Fibroblast of peridontal ligament (primary cell): ENCODE measurements around the gene RPL3.

Experiments used
- DNase-seq: peaks from one replicate; pipeline ENCODE4 v3.0.0-alpha.2; 2010; ENCODE audit errors: extremely low read depth

RPL3 gene

DNA sequence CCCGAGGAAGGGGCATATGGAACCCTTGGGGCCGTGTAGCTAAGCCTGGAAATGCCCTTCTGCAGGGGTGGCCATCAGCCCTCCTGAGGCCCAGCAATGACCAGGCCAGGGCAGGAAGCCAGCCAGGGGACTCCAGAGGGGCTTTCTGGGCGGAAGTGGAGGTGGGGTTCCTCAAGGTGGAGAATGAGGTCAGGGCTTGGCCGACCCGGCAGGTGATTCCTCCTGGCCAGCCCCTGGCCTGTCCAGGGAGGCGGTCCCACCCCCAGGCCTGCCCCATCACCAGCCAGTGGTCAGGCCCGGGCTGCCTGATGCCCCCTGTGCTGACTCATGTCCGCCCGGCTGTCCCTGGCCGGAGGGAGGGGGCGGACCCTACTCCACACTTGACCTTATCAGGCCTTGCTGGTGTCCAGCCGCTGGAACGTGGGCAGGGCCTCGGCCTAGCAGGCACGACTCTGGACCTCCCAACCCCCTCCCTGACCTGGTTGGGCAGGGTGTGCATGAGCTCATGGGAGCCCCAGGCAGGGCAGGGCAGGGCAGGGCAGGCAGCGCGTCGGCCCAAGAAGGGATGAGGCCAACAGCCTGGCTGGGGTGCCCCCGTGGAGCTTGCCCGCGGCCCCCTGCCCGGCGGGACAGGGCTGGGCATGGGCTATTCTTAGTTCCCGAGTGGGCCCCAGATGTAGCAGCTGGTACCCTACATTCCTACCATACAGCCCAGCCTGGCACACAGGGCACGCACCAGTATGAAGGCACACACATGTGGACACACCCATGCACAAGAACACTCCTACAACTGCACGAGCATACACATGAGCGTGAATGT lies 35.9 kb downstream of the RPL3 start:
- no peak for DNase-seq

DNA sequence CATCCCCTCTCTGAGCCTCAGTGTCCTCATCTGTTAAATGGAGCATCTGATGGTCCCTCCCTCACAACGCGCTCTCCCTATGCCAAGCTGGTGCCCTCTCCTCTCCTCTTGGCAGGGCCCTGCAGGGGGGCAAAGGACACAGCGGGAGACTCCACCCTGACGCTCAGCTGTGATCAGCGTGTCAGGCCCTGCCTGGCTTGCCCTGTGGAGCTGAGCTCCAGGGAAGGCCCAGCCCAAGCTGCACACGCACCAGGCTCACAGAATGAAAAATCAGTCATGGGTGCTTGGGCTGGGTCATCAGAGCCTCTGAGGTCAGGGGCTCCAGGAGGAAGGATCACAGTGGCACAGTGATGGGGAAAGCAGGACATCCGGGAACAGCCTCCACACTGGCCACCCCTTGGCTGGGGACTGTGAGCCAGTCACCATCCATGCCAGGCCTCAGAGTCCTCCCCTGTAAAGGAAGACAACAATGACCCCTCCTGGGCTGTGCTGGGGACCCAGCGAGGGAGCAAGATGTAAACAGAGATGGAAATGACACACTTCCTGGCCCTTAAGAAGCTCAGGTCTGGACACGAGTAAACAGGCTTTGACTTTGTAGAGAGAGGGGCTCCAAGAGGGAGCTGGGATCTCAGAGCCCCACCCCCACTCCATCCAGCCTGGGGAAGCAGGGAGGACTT lies 36.6 kb downstream of the RPL3 start:
- DNase-seq, result no peak

DNA sequence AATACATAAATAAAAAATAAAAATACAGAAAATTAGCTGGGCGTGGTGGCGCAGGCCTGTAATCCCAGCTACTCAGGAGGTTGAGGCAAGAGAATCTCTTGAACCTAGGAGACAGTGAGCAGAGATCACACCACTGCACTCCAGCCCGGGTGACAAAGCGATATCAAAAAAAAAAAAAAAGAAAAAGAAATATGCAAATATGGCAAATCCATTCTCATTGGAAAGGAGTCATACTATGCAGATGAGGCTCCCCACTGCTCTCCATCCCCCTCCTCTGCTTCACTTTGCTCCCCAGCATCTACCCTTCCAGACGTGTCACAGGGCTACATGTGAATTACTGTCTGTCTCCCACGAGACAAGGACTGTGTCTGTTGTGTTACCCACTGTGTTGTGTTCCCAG lies 38.3 kb downstream of the RPL3 start:
- no peak for DNase-seq

DNA sequence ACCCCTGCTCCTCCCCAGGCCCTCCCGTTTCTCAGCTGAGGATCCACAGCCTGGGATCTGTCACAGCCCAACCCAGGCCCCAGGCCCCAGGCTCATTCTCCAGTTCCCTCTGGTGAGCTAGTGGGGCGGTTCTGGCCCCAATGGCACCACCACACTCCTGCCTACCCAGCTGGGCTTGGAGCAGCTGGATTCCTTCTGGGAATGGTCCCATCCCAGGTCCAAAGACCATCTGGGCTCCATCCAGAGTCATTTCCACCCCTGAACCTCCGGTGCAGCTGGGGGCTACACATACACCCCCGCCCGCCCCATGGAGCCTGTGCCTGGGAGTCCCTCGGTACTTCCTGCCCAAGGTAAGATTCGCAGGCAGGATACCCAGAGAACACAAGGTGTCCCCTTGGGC lies 39.2 kb downstream of the RPL3 start:
- DNase-seq, result no peak

DNA sequence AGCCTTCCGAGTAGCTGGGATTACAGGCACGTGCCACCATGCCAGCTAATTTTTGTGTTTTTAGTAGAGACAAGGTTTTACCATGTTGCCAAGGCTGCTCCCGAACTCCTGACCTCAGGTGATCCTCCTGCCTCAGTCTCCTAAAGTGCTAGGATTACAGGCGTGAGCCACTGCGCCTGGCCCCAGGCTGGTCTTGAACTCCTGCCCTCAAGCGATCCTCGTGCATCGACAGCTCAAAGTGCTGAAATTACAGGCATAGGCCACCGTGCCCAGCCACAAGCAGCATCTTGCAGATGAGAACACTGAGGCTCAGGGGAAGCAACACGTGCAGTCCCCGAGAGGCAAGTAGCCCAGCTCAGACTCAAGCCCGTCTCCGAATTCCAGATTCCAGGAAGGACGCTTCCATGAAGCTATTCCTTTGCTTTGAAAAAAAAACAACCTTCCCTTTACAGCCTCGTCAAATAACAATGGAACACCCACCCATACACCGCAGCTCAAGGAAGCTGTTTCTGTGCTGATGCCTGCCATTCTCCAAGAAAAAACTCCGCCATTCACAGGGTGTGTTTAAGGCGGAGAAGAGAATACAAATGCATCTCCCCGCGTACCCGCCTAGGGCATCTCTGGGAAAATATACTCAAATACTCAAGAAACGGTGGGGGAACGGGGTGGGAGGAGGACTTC lies 40.1 kb downstream of the RPL3 start:
- no peak for DNase-seq

DNA sequence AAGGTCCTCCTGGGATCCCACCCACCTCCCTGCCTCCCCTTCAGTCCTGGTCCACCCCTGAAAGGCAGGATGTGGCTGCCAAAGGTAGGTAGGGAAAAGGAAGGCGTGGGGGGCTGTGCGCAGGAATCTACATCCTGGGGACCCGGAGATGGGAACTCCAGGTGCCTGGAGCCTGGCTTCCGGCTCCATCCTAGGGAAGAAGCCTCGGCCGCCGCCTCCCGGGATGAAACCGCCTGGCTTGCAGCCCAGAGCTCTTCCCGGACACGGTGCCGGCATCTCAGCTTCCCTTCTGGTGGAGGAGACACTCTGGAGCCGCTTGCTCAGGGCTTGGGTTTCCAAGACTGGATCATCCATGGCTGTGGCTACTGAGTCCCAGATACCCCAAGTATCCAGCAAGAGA lies 41.4 kb downstream of the RPL3 start:
- DNase-seq, result peak; percentile 31

DNA sequence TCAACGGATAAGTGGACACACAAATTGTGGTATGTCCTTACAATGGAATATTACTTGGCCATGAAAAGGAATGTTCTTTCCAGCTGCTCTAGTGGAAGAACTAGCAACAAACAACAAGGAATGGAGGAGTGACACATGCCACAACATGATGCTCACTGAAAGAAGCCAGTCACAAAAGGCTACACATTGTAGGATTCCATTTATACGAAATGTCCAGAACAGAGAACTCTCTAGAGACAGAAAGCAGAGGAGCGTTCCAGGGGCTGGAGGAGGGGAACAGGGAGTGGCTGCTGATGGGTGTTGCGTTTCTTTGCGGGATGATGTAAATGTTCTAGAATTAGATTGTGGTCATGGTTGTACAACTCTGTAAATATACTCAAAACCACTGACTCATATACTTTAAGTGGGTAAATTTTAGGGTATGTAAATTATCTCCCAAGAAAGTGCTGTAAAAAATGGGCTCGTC lies 42.2 kb downstream of the RPL3 start:
- DNase-seq, result peak; percentile 91

DNA sequence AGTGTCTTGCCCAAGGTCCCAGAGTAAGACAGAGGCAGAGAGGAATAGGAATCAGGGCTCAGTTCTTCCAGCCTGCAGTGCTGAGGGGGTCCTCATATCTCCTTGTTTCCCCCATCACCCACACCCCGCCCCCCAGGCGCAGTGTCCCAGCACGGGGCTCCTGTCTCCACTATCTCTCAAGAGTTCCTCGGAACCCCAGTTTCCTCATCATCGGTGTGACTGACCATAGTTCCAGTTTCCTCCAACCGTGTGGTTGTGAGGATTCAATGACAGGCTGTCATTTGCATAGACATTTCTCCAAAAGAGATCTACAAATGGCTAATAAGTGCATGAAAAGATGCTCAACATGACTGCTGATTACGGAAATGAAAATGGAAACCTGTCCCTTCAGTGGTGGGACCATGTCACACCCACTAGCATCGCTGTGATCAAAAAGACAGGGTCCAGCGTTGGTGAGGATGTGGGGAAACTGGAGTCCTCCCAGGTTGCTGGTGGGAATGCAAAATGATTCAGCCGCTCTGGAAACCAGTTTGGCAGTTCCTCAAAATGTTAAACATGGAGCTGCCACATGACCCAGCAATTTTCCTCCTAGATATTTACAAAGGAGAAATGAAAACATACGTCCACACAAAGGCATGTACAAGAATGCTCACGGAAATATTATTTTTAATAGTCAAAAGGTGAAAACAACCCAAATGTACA lies 42.8 kb downstream of the RPL3 start:
- no peak for DNase-seq

DNA sequence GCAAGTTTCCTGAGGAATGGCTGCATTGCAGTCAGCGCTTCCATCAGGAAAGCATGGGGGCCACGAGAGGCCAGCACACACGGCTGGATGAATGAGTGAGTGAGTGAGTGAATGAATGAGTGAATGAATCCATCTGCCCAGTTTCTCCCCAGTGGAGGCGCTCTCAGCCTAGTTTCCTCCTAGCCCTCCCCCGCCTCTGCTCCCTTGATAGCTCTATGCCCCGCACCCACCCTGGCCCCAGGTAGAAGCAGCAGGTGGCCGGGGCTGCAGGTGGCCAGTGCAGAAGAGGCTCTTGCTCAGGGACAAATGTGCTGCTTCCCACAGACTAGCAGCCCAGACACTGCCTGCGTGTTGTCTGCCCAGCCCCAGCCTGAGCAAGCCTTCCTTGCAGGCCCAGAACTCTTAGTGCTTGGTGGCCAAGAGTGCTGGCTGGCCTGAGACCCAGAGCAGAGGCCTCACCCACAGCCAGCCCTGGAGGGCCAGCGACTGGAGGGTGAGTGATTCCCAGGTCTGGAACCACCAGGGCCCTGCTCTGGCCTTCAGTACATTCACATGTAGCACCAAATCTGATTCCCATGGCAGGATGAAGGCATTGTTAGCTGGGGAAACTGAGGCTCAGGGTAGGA lies 43.5 kb downstream of the RPL3 start:
- no peak for DNase-seq

DNA sequence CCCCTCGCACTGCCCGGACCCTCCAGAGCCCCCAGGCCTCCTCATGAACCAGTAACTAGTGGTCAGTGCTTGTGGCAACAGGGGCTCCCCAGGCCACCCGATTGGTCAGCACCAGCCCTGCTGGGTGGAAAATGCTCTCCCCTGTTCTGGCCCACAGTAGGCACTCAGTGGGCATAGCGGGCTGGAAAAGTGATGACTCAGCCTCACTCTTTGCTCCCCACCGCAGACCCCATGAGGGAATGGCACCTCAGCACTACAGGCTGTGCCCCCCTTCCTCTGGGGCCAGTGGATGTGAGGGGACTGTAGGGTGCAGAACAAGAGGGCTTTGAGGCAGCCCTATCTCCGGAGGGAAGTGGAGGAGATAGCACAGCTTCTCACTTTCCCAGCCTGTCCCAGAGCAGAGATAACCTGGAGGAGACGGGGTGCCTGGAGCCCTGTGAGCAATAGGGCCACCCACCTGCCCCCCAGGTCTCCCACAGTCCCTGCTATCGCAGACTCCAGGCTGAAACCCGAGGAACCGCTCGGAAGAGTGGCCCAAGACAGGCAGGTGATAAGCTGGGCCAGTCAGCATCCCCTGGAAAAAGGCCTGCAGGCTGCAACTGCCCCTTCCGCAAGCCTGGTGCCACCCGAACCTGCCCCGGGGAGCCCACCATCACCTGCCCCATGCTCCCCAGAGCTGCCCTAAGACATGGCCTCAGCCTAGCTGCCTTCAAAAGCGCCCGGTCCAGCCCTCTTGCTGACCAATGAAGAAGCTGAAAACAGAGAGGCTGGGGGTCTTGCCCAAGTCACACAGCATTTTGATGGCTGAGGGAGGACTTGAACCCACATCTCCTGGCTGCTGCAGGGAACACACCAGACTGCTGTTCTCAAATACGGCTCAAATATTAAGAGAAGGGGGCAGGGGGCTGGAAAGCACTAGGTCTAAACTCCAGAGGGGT lies 45.2 kb downstream of the RPL3 start:
- DNase-seq, result no peak

DNA sequence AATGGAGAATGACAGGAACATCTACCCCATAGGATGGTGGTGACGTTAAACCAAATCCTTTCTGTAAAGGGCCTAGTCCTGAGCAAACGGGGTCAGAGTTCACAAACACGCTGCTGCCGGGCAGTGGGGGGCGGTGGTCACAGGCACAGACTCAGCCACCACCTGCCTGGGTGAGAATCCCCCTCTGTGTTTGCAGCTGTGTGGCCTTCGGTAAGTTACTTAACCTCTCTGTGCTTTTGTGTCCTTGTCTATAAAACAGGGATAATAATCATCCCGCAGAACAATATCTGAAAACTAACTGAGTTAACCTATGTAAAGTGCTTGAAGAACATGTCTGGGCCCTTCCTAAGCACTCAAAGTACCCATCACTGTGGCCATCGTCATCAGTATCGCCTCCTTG lies 48.6 kb downstream of the RPL3 start:
- DNase-seq, result no peak

DNA sequence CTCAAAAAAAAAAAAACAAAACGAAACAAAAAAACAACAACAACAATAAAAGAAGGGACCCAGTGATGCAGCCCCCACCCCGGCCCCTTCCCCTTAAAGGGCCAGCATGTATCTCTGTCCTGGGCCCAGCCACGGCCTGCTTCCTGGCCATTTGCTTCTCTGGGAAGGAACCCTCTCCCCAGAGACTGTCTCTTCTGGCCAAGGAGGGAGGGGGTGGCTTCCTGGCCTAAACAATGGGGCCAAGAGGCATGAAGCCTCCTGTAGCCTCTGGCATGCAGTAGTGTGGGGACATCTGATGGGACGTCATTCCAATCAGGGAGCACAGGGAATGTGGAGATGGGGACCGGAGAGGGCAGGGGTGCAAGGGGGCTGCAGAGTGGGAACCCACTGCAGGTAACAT lies 49.1 kb downstream of the RPL3 start:
- no peak for DNase-seq

DNA sequence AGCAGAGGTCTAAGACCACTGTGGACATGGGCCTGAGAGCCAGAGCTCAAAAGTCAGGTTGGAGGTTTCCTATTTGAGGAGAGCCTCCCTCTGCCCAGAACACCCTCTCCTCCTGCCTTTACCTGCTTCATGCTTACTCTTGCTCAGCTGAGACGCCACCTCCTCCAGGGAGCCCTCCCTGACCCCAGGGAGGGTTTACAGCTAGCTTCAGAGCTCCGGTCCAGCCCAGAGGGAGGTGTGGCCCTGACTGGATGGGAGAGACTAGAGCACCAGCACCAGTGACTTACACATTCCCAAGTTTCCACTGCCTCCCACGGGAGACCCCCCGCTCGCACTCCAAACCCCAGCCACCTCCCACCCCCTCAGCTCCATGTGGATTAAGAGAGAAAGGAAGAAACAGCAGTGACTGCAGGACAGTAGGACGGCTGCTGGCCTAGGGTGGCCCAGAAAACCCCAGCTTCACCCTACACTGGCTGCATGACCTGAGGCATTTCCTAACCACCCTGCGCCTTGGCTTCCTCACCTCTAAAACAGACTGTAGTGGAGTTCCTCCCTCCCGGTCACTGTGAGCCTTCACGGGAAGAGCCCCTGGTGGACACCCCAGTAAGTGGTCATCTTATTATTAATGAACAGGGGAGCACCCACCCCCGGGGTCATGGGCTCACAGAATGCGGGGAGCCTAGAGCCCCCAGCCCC lies 50.2 kb downstream of the RPL3 start:
- DNase-seq, result no peak

DNA sequence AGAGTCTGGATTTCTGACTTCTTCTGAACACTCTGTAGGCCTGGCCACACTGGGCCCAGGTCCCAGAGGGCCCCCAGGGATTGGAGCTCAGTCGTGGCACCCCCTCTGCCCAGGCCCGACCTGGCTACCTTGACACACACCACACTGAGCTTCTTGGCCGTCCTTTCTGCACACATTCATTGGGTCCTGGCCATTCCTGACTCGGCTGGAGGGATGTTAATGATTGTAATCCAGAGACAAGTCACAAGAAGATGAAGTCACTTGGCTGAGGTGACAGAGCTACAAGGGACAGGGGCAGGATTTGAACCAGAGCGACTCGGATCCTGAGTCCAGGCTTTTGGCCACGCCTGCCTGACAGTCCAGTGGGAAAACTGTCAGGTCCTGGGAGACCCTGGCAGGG lies 50.8 kb downstream of the RPL3 start:
- DNase-seq, result no peak

DNA sequence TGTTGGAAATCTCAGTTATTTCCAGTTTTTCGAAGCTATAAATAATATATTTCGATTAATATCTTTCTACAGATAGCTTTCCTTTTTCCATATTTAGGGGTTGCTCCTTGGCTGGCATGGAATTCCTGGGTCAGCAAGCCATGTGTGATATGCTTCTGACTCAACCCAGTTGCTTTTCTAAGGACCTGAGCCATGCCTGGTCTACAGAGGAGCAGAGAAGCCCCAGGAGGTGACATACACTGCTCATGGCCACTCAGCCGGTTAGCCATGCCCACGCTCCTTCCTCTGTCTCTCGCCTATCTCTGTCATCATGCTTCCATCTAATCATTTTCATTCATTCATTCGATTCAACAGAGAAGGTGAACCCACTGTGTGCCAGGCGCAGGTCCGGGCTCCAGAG lies 51.4 kb downstream of the RPL3 start:
- no peak for DNase-seq

DNA sequence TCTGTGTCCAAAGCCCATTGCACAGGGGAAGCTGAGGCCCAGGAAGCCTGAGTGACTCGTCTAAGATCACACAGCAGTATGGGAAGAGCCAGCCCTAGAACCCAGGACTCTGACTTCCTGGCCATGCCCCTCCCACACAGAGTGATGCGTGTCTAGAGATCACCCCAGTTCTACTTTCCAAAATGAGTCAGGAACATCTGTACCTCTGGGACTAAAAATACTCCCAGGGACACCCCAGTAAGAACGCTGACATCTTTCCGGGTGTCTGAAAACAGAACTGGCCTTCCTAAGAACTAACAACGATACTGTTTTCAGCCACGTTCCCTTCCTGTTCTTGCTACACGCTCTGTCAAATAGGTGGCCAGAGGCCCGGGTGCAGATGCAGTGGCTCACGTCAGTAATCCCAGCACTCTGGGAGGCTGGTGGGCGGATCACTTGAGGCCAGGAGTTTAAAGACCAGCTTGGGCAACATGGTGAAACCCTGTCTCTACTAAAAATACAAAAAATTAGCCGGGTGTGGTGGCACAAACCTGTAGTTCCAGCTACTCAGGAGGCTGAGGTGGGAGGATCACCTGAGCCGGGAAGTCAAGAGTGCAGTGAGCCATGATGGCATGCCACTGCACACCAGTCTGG lies 52.9 kb downstream of the RPL3 start:
- peak; percentile 23 for DNase-seq

DNA sequence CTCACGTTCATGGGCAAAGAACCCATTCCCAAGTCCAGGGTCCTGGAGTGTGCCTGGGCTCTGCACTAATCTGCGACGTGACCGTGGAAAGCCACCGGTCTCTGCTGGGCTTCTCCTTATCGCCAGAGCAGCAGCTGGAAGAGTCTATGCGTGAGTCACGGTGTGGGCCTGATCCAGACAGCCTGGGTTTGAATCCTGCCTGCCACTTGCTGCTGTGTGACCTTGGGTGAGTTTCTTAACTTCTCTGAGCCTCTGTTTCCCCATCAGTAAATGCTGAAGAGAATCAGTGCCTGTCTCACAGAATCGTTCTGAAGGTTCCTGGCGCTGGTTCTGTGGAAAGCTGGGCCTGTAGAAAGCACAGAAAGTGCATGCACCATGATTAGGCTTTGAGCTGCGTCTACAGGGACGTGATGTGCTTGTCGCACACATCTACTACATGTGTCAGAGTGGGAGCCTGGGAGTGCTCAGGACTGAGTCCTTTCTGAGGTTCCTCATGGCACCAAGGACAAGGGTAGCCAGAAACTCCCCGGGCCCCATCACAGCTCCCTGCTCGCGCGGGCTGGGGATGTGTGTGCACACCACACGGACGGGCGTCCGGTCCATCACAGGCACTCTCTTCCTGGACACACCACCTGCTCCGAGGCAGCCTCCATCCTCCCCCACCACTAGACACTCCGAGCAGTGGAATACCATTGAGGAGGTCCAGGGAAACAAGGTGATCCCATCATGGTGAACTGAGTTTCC lies 54.1 kb downstream of the RPL3 start:
- no peak for DNase-seq

DNA sequence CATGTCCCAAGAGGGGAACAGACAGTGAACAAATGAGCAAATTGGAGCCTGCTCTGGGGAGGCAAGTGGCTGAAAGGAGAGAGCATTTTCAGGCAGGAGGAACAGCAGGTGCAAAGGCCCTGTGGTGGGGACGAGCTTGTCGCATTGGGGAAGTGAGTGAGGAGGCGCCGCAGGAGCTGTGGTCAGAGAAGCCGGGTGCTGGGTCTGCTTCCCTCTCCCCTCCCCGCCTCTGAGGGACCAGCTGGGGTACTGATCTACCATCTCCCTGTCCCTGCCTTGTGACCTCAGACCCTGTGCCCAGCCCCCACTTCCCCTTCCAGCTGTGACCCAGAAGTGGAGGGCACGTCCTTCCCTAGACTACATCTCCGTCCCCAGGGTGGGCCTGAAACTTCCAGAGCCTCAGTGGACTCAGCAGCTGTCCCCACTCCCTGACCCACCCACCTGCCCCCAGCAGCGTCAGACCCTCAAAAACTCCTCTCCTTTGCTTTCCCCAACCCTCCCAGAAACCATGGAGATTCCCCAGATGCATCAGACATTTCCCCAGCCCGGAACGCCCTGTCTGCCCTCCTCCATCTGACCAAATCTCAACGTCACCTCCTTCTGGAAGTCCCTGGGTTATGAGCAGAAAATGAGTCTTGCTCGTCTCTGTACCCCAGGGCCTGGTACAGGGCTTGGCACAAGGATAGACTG lies 54.9 kb downstream of the RPL3 start:
- no peak for DNase-seq
